ENCODE results near the gene PKNOX2.

Gene PKNOX2

GRCh38 chr11:125170510-125171031, 6.0 kb downstream of the PKNOX2 start:
- ATAC-seq (replicated peaks) (no peak), DNase-seq (no peak)
- peaks cover 7 to 10% of the 10 kb centered on the region in 2 donors for H3K4me1 Mint-ChIP-seq (ENCODE audit: low read depth in 2 of 2)
- H3K27me3 Mint-ChIP-seq = peaks cover 86 to 100% of the 10 kb centered on the region in 2 donors
- H3K27ac Mint-ChIP-seq = no peak overlapping the region
- no peaks in the 10 kb centered on the region for H3K9me3 Mint-ChIP-seq
- H3K4me3 Mint-ChIP-seq = no peak overlapping the region
- H3K36me3 Mint-ChIP-seq (ENCODE audit: insufficient read depth) = peaks cover 3% of the 10 kb centered on the region

GRCh38 chr11:125171974-125172373, 7.4 kb downstream of the PKNOX2 start:
- Mint-ChIP-seq H3K4me3 (no peak overlapping the region), H3K27me3 (peaks cover 85 to 100% of the 10 kb centered on the region in 2 donors), H3K9me3 (no peaks in the 10 kb centered on the region), H3K27ac (no peak overlapping the region), H3K4me1 (ENCODE audit: low read depth in 2 of 2) (peaks cover 0 to 3% of the 10 kb centered on the region in 2 donors), H3K36me3 (ENCODE audit: insufficient read depth) (no peaks in the 10 kb centered on the region)
- no peak for DNase-seq
- no peak for ATAC-seq (replicated peaks)

- no peak overlapping the region for H3K27ac Mint-ChIP-seq
- H3K4me1 Mint-ChIP-seq (ENCODE audit: low read depth in 2 of 2) = peaks cover 0 to 3% of the 10 kb centered on the region in 2 donors
- ATAC-seq (replicated peaks) (no peak), DNase-seq (no peak)
- H3K36me3 Mint-ChIP-seq (ENCODE audit: insufficient read depth) = no peaks in the 10 kb centered on the region
- H3K4me3 Mint-ChIP-seq = no peak overlapping the region
- no peaks in the 10 kb centered on the region for H3K9me3 Mint-ChIP-seq
- H3K27me3 Mint-ChIP-seq = peaks cover 85 to 100% of the 10 kb centered on the region in 2 donors
Measured at GRCh38 chr11:125173027-125173426, 8.5 kb downstream of the PKNOX2 start.

DNA sequence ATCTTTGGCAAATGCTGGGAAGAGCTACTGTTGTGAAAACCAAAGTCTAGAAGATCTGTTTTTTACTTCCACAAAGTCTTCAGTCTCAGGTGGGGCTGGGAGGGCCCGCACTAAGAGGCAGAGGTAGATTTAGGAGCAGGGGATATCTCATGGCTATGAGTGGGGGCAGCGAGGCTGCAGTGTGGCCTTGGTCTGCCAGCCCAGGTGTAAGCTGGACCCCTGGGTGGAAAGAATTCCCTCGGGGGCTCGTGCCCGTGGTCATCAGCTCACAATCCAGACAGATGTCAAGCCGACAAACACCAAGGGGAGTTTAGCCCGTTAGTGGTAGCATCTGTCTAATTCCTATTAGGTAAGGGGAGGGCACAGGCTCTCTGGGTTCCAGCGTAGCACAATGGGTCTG, 9.0 kb downstream of the PKNOX2 start:
- peaks cover 85 to 100% of the 10 kb centered on the region in 2 donors for H3K27me3 Mint-ChIP-seq
- DNase-seq (no peak), ATAC-seq (replicated peaks) (no peak)
- H3K9me3 Mint-ChIP-seq = no peaks in the 10 kb centered on the region
- no peaks in the 10 kb centered on the region for H3K36me3 Mint-ChIP-seq (ENCODE audit: insufficient read depth)
- H3K4me3 Mint-ChIP-seq = no peak overlapping the region
- no peak overlapping the region for H3K27ac Mint-ChIP-seq
- peaks cover 0 to 3% of the 10 kb centered on the region in 2 donors for H3K4me1 Mint-ChIP-seq (ENCODE audit: low read depth in 2 of 2)

DNA sequence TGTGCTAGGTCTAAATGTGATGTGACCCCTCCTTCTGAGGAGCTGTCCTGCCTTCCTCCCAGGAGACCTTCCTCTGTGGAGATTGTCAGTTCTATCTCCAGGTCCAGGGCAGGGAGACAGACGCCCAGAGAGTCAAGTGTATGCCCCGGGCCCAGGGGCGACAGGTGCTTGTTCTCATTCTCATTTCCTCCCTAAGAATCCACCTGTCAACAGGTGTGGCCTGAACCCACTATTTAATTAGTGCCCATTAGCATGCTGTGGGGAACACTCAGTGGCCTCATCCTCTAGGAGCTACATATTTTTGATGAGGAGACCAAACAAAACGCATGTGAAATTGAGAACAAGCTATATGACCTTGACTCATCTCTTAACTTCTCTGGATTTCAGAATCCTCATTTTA, 9.5 kb downstream of the PKNOX2 start:
- Mint-ChIP-seq H3K27me3 (peaks cover 83 to 100% of the 10 kb centered on the region in 2 donors), H3K4me1 (ENCODE audit: low read depth in 2 of 2) (peaks cover 0 to 3% of the 10 kb centered on the region in 2 donors)

GRCh38 chr11:125174686-125175085, 10.1 kb downstream of the PKNOX2 start:
- peaks cover 81 to 100% of the 10 kb centered on the region in 2 donors for H3K27me3 Mint-ChIP-seq
- no peak for DNase-seq
- no peak overlapping the region for H3K4me3 Mint-ChIP-seq
- no peaks in the 10 kb centered on the region for H3K9me3 Mint-ChIP-seq
- peaks cover 0 to 3% of the 10 kb centered on the region in 2 donors for H3K4me1 Mint-ChIP-seq (ENCODE audit: low read depth in 2 of 2)
- H3K36me3 Mint-ChIP-seq (ENCODE audit: insufficient read depth) = no peaks in the 10 kb centered on the region
- no peak overlapping the region for H3K27ac Mint-ChIP-seq
- ATAC-seq (replicated peaks) = no peak

More for the DNA sequence above, 9.5 kb downstream of the PKNOX2 start:
- Mint-ChIP-seq H3K27ac (no peak overlapping the region), H3K36me3 (ENCODE audit: insufficient read depth) (no peaks in the 10 kb centered on the region), H3K9me3 (no peaks in the 10 kb centered on the region), H3K4me3 (no peak overlapping the region)
- DNase-seq (no peak), ATAC-seq (replicated peaks) (no peak)

DNA sequence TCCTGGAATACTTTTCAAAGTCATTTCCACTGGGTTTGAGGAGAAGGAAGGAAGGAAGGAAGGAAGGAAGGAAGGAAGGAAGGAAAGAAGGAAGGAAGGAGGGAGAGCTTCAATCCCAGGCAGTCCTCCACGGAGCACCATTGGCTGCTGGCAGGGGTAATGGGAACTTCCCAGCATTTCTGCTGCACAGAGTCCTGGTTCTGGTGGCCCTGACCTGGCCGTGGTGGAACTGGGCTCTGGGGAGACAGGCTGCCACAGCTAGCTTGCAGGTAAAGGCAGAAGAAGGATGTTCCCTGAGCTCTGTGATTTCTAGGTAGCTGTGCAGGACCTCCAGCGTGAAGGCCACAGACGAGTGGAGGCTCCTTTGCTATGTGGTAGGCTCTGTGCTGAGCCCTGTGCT, 10.6 kb downstream of the PKNOX2 start:
- no peak for ATAC-seq (replicated peaks)
- Mint-ChIP-seq H3K36me3 (ENCODE audit: insufficient read depth) (no peaks in the 10 kb centered on the region), H3K9me3 (no peaks in the 10 kb centered on the region), H3K4me1 (ENCODE audit: low read depth in 2 of 2) (peaks cover 0 to 3% of the 10 kb centered on the region in 2 donors), H3K4me3 (no peak overlapping the region), H3K27me3 (peaks cover 81 to 100% of the 10 kb centered on the region in 2 donors), H3K27ac (no peak overlapping the region)
- DNase-seq = no peak

GRCh38 chr11:125175896-125176575, 11.5 kb downstream of the PKNOX2 start:
- H3K4me1 Mint-ChIP-seq (ENCODE audit: low read depth in 2 of 2) = peaks cover 0 to 3% of the 10 kb centered on the region in 2 donors
- no peak overlapping the region for H3K27ac Mint-ChIP-seq
- no peak overlapping the region for H3K4me3 Mint-ChIP-seq
- ATAC-seq (replicated peaks) = no peak
- peaks cover 81 to 100% of the 10 kb centered on the region in 2 donors for H3K27me3 Mint-ChIP-seq
- no peaks in the 10 kb centered on the region for H3K9me3 Mint-ChIP-seq
- no peak for DNase-seq
- peaks cover under 1% of the 10 kb centered on the region for H3K36me3 Mint-ChIP-seq (ENCODE audit: insufficient read depth)

GRCh38 chr11:125176866-125177265, 12.3 kb downstream of the PKNOX2 start:
- ATAC-seq (replicated peaks) = no peak
- peaks cover 3% of the 10 kb centered on the region for H3K36me3 Mint-ChIP-seq (ENCODE audit: insufficient read depth)
- H3K4me3 Mint-ChIP-seq = no peak overlapping the region
- H3K4me1 Mint-ChIP-seq (ENCODE audit: low read depth in 2 of 2) = no peaks in the 10 kb centered on the region
- DNase-seq = no peak
- H3K9me3 Mint-ChIP-seq = no peaks in the 10 kb centered on the region
- no peak overlapping the region for H3K27ac Mint-ChIP-seq
- peaks cover 83 to 100% of the 10 kb centered on the region in 2 donors for H3K27me3 Mint-ChIP-seq

GRCh38 chr11:125177543-125177942, 13.0 kb downstream of the PKNOX2 start:
- DNase-seq = no peak
- H3K27ac Mint-ChIP-seq = no peak overlapping the region
- peaks cover 3% of the 10 kb centered on the region for H3K36me3 Mint-ChIP-seq (ENCODE audit: insufficient read depth)
- peaks cover 82 to 100% of the 10 kb centered on the region in 2 donors for H3K27me3 Mint-ChIP-seq
- no peaks in the 10 kb centered on the region for H3K9me3 Mint-ChIP-seq
- no peak overlapping the region for H3K4me3 Mint-ChIP-seq
- no peak for ATAC-seq (replicated peaks)
- H3K4me1 Mint-ChIP-seq (ENCODE audit: low read depth in 2 of 2) = no peaks in the 10 kb centered on the region

DNA sequence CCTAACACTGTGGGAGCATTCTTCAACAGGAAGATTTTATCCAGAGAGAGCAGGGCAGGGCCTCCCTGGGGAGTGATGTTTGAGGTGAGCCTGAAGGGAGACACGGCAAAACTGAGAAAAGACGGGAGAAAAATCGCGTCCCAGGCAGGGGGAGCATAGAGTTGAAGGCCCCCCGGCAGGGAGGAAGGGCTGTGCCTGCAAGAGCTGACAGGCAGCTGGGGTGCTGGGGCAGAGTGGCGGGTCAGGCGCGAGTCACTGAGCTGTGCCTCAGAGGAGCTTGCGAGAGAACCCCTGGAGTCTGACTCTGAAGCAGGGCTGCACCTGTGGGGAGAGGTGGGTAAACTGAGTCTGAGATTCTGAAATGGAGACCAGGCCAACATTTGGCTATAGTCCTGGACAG, 14.8 kb downstream of the PKNOX2 start:
- no peak for DNase-seq
- no peak overlapping the region for H3K4me3 Mint-ChIP-seq
- H3K27me3 Mint-ChIP-seq = peaks cover 72 to 96% of the 10 kb centered on the region in 2 donors
- no peak for ATAC-seq (replicated peaks)
- H3K36me3 Mint-ChIP-seq (ENCODE audit: insufficient read depth) = peaks cover 3% of the 10 kb centered on the region
- no peak overlapping the region for H3K27ac Mint-ChIP-seq
- H3K9me3 Mint-ChIP-seq = no peaks in the 10 kb centered on the region
- H3K4me1 Mint-ChIP-seq (ENCODE audit: low read depth in 2 of 2) = no peaks in the 10 kb centered on the region

GRCh38 chr11:125179895-125180294, 15.3 kb downstream of the PKNOX2 start:
- H3K36me3 Mint-ChIP-seq (ENCODE audit: insufficient read depth) = peaks cover 3% of the 10 kb centered on the region
- no peak overlapping the region for H3K27ac Mint-ChIP-seq
- H3K27me3 Mint-ChIP-seq = peaks cover 70 to 96% of the 10 kb centered on the region in 2 donors
- no peaks in the 10 kb centered on the region for H3K9me3 Mint-ChIP-seq
- H3K4me3 Mint-ChIP-seq = no peak overlapping the region
- ATAC-seq (replicated peaks) (no peak), DNase-seq (no peak)
- H3K4me1 Mint-ChIP-seq (ENCODE audit: low read depth in 2 of 2) = no peaks in the 10 kb centered on the region

- no peak for DNase-seq
- Mint-ChIP-seq H3K4me1 (ENCODE audit: low read depth in 2 of 2) (no peaks in the 10 kb centered on the region), H3K36me3 (ENCODE audit: insufficient read depth) (peaks cover 3% of the 10 kb centered on the region), H3K4me3 (no peak overlapping the region), H3K9me3 (no peaks in the 10 kb centered on the region), H3K27ac (no peak overlapping the region), H3K27me3 (peaks cover 68 to 96% of the 10 kb centered on the region in 2 donors)
- no peak for ATAC-seq (replicated peaks)
Measured at GRCh38 chr11:125180413-125181305, 16.1 kb downstream of the PKNOX2 start.
